Vagina (tissue), 2 donors: ENCODE measurements around the gene EIPR1.

Experiments used
- CTCF ChIP-seq, 3 experiments: fragments of 450-650 bp in 2 of 3; fragments of 200-600 bp in 1 of 3; sonication (generic) in 1 of 3; IDR thresholded peaks; one replicate each; pipeline ENCODE4 v1.5.1; 2017 to 2019; ENCODE audit warnings: antibody characterized with exemption in 3 of 3, mild to moderate bottlenecking in 2 of 3, moderate library complexity in 2 of 3
- POLR2A ChIP-seq, 2 donors: fragments of 450-650 bp; IDR thresholded peaks; one replicate each; pipeline ENCODE4 v1.6.1; 2017; ENCODE audit warnings: antibody characterized with exemption in 2 of 2, mild to moderate bottlenecking in 2 of 2, moderate library complexity in 2 of 2

- TF ChIP-seq POLR2A (IDR thresholded peaks at IDR 0.05) = no peak
- TF ChIP-seq CTCF (IDR thresholded peaks at IDR 0.05) = no peak
These were observed 91.5 kb downstream of the EIPR1 start for GRCh38 chr2:3285901-3286645.
